ENCODE data around the gene PIM3. TPM values are rescaled to one million over a fixed set of nuclear protein-coding genes. Genes with fewer than 3 reads are reported as not detected.

PIM3 gene
- total RNA-seq, 2 experiments from 2014 or later = 146 to 158 TPM

DNA sequence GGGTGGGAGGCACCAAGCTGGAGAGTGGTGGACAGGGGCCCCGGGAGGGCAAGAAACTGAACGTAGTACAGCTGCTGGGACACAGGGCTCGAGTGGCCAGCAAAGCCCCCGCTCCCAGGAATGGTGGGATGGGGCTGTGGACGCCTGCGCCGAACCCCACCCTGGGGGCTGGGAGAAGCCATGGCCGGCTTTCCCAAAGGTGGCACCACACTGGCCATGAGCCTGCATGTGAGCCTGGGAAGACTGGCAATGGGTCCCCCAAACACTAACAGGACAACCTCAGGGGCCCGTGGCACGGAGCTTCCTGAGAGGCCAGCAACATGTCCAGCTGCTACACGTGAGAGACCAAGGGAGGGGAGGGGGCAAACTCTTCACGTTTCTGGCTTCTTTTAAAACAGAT lies 46.3 kb upstream of the PIM3 start:
- TF ChIP-seq, protein P1, sequence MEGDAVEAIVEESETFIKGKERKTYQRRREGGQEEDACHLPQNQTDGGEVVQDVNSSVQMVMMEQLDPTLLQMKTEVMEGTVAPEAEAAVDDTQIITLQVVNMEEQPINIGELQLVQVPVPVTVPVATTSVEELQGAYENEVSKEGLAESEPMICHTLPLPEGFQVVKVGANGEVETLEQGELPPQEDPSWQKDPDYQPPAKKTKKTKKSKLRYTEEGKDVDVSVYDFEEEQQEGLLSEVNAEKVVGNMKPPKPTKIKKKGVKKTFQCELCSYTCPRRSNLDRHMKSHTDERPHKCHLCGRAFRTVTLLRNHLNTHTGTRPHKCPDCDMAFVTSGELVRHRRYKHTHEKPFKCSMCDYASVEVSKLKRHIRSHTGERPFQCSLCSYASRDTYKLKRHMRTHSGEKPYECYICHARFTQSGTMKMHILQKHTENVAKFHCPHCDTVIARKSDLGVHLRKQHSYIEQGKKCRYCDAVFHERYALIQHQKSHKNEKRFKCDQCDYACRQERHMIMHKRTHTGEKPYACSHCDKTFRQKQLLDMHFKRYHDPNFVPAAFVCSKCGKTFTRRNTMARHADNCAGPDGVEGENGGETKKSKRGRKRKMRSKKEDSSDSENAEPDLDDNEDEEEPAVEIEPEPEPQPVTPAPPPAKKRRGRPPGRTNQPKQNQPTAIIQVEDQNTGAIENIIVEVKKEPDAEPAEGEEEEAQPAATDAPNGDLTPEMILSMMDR (IDR thresholded peaks at IDR 0.05) = no peak
- Mint-ChIP-seq H3K4me1 (ENCODE audit: low read depth) (peaks cover 5% of the 10 kb centered on the region), H3K9me3 (no peaks in the 10 kb centered on the region), H3K27ac (no peak overlapping the region), H3K36me3 (ENCODE audit: low read depth) (peaks cover 4% of the 10 kb centered on the region), H3K27me3 (no peaks in the 10 kb centered on the region), H3K4me3 (no peak overlapping the region)
- no peak for DNase-seq
- ATAC-seq = no peak
- ChIA-PET CTCF (interaction anchor here (1.1 to 2.8 kb wide), 2 partner anchors 34 to 147 kb away, joined by 3 to 16 read pairs; no protein-coding TSS in a partner anchor), POLR2A (interaction anchor here (0.6 to 1.5 kb wide), 4 partner anchors 11 to 1418 kb away, joined by 3 to 8 read pairs (median 3); no protein-coding TSS in a partner anchor)
- intact Hi-C loops (cut with micrococcal nuclease) = no loop called here

DNA sequence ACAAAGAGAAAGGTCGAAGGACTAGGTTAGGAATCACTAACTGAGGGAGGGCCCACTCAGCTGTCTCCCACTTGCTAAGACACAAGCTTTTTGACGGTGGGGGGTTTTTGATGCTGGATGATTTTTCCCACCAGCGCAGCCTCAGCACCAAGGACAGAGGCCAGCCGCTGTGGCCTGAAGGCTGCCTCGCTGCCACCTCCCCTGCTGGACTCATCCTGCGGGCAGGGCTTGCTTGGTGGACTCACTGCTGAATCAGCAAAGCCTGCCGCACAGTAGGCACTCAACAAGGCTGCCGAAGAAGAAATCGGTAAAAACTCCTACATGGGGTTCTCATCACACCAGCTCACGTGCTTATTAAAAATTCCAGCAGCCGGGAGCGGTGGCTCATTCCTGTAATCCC lies 45.0 kb upstream of the PIM3 start:
- peaks cover 7% of the 10 kb centered on the region for H3K36me3 Mint-ChIP-seq (ENCODE audit: low read depth)
- H3K27ac Mint-ChIP-seq = no peak overlapping the region
- no peaks in the 10 kb centered on the region for H3K27me3 Mint-ChIP-seq
- H3K4me1 Mint-ChIP-seq (ENCODE audit: low read depth) = peaks cover 16% of the 10 kb centered on the region
- H3K9me3 Mint-ChIP-seq = no peaks in the 10 kb centered on the region
- H3K4me3 Mint-ChIP-seq = no peak overlapping the region
- TF ChIP-seq, protein P1 (IDR thresholded peaks at IDR 0.05) = no peak
- intact Hi-C loops (cut with micrococcal nuclease) = no loop called here
- DNase-seq (no peak), ATAC-seq (no peak)
- CTCF ChIA-PET = interaction anchor here (0.9 to 2.8 kb wide), 4 partner anchors 35 to 148 kb away, joined by 3 to 16 read pairs (median 3); no protein-coding TSS in a partner anchor
- POLR2A ChIA-PET = interaction anchor here (0.7 to 1.5 kb wide), 2 partner anchors 10 to 149 kb away, joined by 3 to 8 read pairs; no protein-coding TSS in a partner anchor

DNA sequence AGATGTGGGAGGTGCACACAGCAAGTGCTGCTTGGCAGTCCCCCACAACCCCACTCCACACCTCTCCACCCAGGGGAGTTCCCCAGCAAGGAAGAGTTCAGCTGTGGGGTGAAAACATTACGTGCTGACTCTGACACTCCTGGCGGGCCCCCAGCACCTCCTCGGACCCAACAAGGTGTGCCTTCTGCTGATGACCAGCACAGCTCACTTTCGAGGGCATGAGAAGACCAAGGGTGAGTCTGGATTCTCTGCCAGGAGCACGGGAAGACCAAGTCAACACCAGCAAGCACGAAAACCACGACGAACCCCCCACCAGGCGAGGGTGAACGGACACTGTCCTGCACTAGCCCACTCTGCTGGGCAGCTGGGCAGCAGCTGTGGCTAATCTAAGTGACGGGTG lies 43.7 kb upstream of the PIM3 start:
- Mint-ChIP-seq H3K4me3 (peak overlapping the region; percentile 81), H3K36me3 (ENCODE audit: low read depth) (peaks cover 9% of the 10 kb centered on the region), H3K4me1 (ENCODE audit: low read depth) (peaks cover 16% of the 10 kb centered on the region), H3K9me3 (no peaks in the 10 kb centered on the region), H3K27me3 (no peaks in the 10 kb centered on the region), H3K27ac (peak overlapping the region; percentile 87)
- TF ChIP-seq, protein P1 (IDR thresholded peaks at IDR 0.05) = no peak
- intact Hi-C loops (cut with micrococcal nuclease) = no loop called here
- ATAC-seq = no peak
- ChIA-PET CTCF (interaction anchor here (0.6 to 2.8 kb wide), 5 partner anchors 61 to 208 kb away, joined by 3 to 16 read pairs (median 3); no protein-coding TSS in a partner anchor), POLR2A (interaction anchor here (0.5 to 0.9 kb wide), 2 partner anchors 149 to 156 kb away, joined by 3 to 4 read pairs; no protein-coding TSS in a partner anchor)
- DNase-seq = no peak

DNA sequence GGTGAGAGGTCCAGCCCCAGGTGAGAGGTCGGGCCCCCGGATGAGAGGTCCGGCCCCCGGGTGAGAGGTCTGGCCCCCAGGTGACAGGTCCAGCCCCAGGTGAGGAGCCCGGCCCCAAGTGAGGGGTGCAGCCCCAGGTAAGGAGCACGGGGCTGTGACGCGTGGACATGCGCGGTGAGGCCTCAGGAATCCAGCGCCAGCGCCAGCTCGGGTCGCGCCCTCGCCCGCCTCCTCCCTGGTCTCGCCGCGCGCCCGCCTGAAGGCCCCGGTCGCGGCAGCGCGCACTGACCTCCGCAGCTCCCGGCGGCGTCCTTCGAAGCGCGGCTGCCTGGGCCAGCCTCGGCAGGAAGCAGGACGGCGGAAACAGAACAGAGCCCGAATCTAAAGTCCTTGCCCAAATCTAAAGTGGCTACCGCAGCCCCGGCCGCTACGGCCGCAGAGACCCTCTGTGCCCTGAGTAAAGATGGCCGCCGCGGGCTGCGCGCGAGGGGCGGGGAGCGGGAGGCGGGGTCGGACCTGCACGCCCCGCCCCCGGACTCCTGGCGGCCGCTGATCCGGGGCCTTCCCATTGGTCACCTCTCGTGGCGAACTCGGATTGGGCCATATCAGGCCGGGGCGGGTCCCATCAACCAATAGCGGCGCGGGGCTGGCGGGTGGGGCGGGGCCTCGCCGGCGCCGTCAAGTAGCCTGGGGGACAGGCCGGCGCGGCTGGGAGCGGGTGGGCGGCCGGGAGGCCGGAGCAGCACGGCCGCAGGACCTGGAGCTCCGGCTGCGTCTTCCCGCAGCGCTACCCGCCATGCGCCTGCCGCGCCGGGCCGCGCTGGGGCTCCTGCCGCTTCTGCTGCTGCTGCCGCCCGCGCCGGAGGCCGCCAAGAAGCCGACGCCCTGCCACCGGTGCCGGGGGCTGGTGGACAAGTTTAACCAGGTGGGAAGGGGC lies 42.3 kb upstream of the PIM3 start, which contains the start of the genes ALG12 and CRELD2:
Gene ALG12 (minus strand): TSS at position 465 of the 937 bp plus-strand sequence. CDS start 4,673 bp downstream, outside the sequence.
Gene CRELD2 (plus strand): TSS at position 661 of the 937 bp plus-strand sequence. CDS start 136 bp downstream, at position 797.
- no peaks in the 10 kb centered on the region for H3K27me3 Mint-ChIP-seq
- TF ChIP-seq, protein P1 (IDR thresholded peaks at IDR 0.05) = no peak
- H3K4me3 Mint-ChIP-seq = peak within 1 kb of the TSS; percentile 81
- intact Hi-C loops (cut with micrococcal nuclease) = no loop called here
- H3K9me3 Mint-ChIP-seq = no peaks in the 10 kb centered on the region
- H3K4me1 Mint-ChIP-seq (ENCODE audit: low read depth) = peaks cover 17% of the 10 kb centered on the region
- ChIA-PET CTCF (interaction anchor here (0.9 to 1.4 kb wide), 3 partner anchors 63 to 151 kb away, joined by 3 to 7 read pairs (median 3); no protein-coding TSS in a partner anchor), POLR2A (interaction anchor here (1.1 kb wide), 1 partner anchor 64 kb away, joined by 3 read pairs; no protein-coding TSS in a partner anchor)
- H3K27ac Mint-ChIP-seq = peak within 1 kb of the TSS; percentile 87
- peaks cover 13% of the 10 kb centered on the region for H3K36me3 Mint-ChIP-seq (ENCODE audit: low read depth)
- peak; percentile 99 for DNase-seq
- peak; percentile 99 for ATAC-seq
